Keratinocyte (primary cell): ENCODE results near the gene LAMA2. TPM values are rescaled to one million over a fixed set of nuclear protein-coding genes. Genes with fewer than 3 reads are reported as not detected.

Source experiments
- DNase-seq: peaks from one replicate; pipeline ENCODE4 v3.0.0-alpha.2; 2011; ENCODE audit warnings: low read depth, missing footprints, low spot score
- FAIRE-seq: peaks from 2 replicates; lab custom pipeline; 2011; peaks lifted over from hg19 to GRCh38; lab: Jason Lieb, UNC
- H2AFZ ChIP-seq: 2 replicates; pipeline ENCODE4 v1.6.0; 2012; ENCODE audit warnings: low read length, control low read depth, inconsistent platforms; ENCODE audit not compliant: control insufficient read depth
- H3K27ac ChIP-seq: 2 replicates; pipeline ENCODE4 v1.5.1; 2011; ENCODE audit warnings: low read length; ENCODE audit not compliant: control insufficient read depth, insufficient read depth
- H3K27me3 ChIP-seq: 3 replicates; pipeline ENCODE4 v1.6.0; 2011; ENCODE audit warnings: low read length; ENCODE audit not compliant: control insufficient read depth, insufficient read depth; ENCODE audit errors: extremely low read depth
- H3K36me3 ChIP-seq, 2 experiments: 2 replicates in 1 of 2; 3 replicates in 1 of 2; pipeline ENCODE4 v1.5.1; 2011; ENCODE audit warnings: low read length in 2 of 2, mild to moderate bottlenecking in 1 of 2; ENCODE audit not compliant: control insufficient read depth in 2 of 2, insufficient read depth in 2 of 2; ENCODE audit errors: extremely low read depth in 1 of 2
- H3K4me1 ChIP-seq: 3 replicates; pipeline ENCODE4 v1.5.1; 2011; ENCODE audit warnings: low read length; ENCODE audit not compliant: control insufficient read depth, insufficient read depth; ENCODE audit errors: extremely low read depth
- H3K4me2 ChIP-seq: 3 replicates; pipeline ENCODE4 v1.6.0; 2011; ENCODE audit warnings: low read depth, low read length; ENCODE audit not compliant: control insufficient read depth, insufficient read depth; ENCODE audit errors: extremely low read depth
- H3K4me3 ChIP-seq, 3 experiments: fragments of 200-600 bp in 1 of 3; sonication (generic) in 1 of 3; 2 replicates in 2 of 3; 3 replicates in 1 of 3; pipeline ENCODE4 v1.5.1; 2011 to 2016; ENCODE audit warnings: low read length in 3 of 3, mild to moderate bottlenecking in 3 of 3, control low read depth in 2 of 3, inconsistent platforms in 1 of 3, low read depth in 1 of 3, mixed read lengths in 1 of 3, mixed run types in 1 of 3, moderate library complexity in 1 of 3; ENCODE audit not compliant: control insufficient read depth in 2 of 3, insufficient read depth in 2 of 3; ENCODE audit errors: extremely low read depth in 1 of 3
- H3K79me2 ChIP-seq: 2 replicates; pipeline ENCODE4 v1.6.0; 2012; ENCODE audit warnings: low read length; ENCODE audit not compliant: control insufficient read depth, insufficient read depth
- H3K9ac ChIP-seq: 3 replicates; pipeline ENCODE4 v1.6.0; 2011; ENCODE audit warnings: low read length; ENCODE audit not compliant: control insufficient read depth, insufficient read depth; ENCODE audit errors: extremely low read depth
- H3K9me1 ChIP-seq: 3 replicates; pipeline ENCODE4 v1.6.0; 2011; ENCODE audit warnings: low read length; ENCODE audit not compliant: control insufficient read depth, insufficient read depth; ENCODE audit errors: extremely low read depth
- H3K9me3 ChIP-seq: 2 replicates; pipeline ENCODE4 v1.5.1; 2012; ENCODE audit warnings: low read depth, low read length; ENCODE audit not compliant: control insufficient read depth
- H4K20me1 ChIP-seq: 3 replicates; pipeline ENCODE4 v1.6.0; 2011; ENCODE audit warnings: low read length; ENCODE audit not compliant: control insufficient read depth, insufficient read depth; ENCODE audit errors: extremely low read depth
- EZH2 ChIP-seq: IDR thresholded peaks from one replicate; pipeline ENCODE4 v1.6.1; 2012; ENCODE audit warnings: inconsistent platforms, mild to moderate bottlenecking, low read length, moderate library complexity
- dilution Hi-C: fragments of 300-500 bp; cut with MboI; formaldehyde crosslinking; loops from one replicate; pipeline ENCODE4 v1.7.0; 2020; ENCODE audit warnings: low sequenced_read_pairs; ENCODE audit not compliant: extremely low pct_ligation_motif_present
- polyA plus RNA-seq, 5 experiments: library from polyadenylated mRNA; depleted of rRNA in 3 of 5; stranded (reverse) in 3 of 5; stranded (forward) in 1 of 5; unstranded in 1 of 5; fragments of >200 nt; gene quantifications; 1 replicate in 1 of 5; 2 replicates in 3 of 5; 3 replicates in 1 of 5; pipeline versions ENCODE4 v1.2.1 to v1.2.3, GENCODE V29; 2011 to 2012; ENCODE audit warnings: missing spikeins in 2 of 5, low read depth in 1 of 5, low replicate concordance in 1 of 5
- TF ChIP-seq, protein P1 (sequence below), 3 experiments: IDR thresholded peaks in 1 of 3; conservative IDR thresholded peaks in 1 of 3; optimal IDR thresholded peaks in 1 of 3; 2 replicates in 2 of 3; 3 replicates in 1 of 3; pipeline versions ENCODE3 to v1.5.1; 2011; ENCODE audit warnings: low read length in 3 of 3, mild to moderate bottlenecking in 3 of 3, moderate library complexity in 2 of 3, control low read depth in 1 of 3, inconsistent platforms in 1 of 3; ENCODE audit not compliant: insufficient read depth in 2 of 3; ENCODE audit errors: extremely low read depth in 1 of 3

The LAMA2 gene
- polyA plus RNA-seq, 1 donor (not counting 4 experiments of a cell fraction or from before 2014, with no cell fraction given), result 1.4 TPM

DNA sequence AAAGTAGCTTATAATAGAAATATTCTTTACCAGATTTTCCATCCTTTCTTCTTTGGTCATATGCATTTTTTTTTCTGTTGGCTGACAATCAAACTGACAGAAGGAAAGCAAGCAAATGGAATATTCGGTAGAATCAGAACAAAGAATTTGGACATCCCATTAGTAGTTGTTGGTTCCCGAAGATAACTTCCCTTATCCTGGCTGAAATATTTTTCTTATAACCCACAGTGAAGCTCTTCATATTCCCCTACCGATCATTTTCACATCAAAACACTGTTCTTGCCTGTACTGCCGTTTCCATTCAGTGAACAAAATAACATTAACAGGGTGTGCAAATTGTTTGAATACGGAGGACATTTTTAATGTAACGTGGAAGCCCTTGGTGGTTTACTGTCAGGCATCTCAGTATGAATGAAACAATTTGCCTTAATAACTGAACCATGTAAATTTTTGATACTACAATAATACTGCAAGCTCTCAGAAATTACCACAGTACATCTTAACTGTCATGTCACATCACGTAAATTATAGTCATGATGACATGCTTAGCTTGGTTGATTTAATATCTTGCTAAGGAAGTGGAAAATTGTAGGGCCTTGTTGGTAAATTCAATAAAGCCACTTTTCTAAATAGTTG, 311.5 kb downstream of the LAMA2 start:
- Histone ChIP-seq H3K4me3 (no peak overlapping the region), H3K9ac (no peak overlapping the region), H3K36me3 (no peaks in the 10 kb centered on the region), H3K79me2 (no peaks in the 10 kb centered on the region), H3K27me3 (no peaks in the 10 kb centered on the region), H3K9me1 (no peaks in the 10 kb centered on the region), H3K9me3 (no peaks in the 10 kb centered on the region), H4K20me1 (no peaks in the 10 kb centered on the region), H3K4me1 (no peaks in the 10 kb centered on the region), H3K4me2 (no peak overlapping the region), H3K27ac (no peak overlapping the region), H2AFZ (no peak overlapping the region)
- FAIRE-seq (no peak), DNase-seq (no peak)
- dilution Hi-C loops, result no loop called here
- TF ChIP-seq, protein P1, sequence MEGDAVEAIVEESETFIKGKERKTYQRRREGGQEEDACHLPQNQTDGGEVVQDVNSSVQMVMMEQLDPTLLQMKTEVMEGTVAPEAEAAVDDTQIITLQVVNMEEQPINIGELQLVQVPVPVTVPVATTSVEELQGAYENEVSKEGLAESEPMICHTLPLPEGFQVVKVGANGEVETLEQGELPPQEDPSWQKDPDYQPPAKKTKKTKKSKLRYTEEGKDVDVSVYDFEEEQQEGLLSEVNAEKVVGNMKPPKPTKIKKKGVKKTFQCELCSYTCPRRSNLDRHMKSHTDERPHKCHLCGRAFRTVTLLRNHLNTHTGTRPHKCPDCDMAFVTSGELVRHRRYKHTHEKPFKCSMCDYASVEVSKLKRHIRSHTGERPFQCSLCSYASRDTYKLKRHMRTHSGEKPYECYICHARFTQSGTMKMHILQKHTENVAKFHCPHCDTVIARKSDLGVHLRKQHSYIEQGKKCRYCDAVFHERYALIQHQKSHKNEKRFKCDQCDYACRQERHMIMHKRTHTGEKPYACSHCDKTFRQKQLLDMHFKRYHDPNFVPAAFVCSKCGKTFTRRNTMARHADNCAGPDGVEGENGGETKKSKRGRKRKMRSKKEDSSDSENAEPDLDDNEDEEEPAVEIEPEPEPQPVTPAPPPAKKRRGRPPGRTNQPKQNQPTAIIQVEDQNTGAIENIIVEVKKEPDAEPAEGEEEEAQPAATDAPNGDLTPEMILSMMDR (optimal IDR thresholded peaks at IDR 0.05 in 1 of 3, IDR thresholded peaks at IDR 0.05 in 1 of 3, conservative IDR thresholded peaks at IDR 0.05 in 1 of 3; ENCODE audit: extremely low read depth in 1 of 3, insufficient read depth in 2 of 3, low read length in 3 of 3), result no peak
- no peak for TF ChIP-seq EZH2

- H3K4me1 ChIP-seq, result no peaks in the 10 kb centered on the region
- H3K27ac ChIP-seq, result no peak overlapping the region
- H3K9me1 ChIP-seq, result no peaks in the 10 kb centered on the region
- no peaks in the 10 kb centered on the region for H3K79me2 ChIP-seq
- no peak overlapping the region for H3K4me2 ChIP-seq
- no peak overlapping the region for H3K4me3 ChIP-seq
- H3K9ac ChIP-seq, result no peak overlapping the region
- no peak for DNase-seq
- no peaks in the 10 kb centered on the region for H4K20me1 ChIP-seq
- H3K27me3 ChIP-seq, result no peaks in the 10 kb centered on the region
- H3K36me3 ChIP-seq, result no peaks in the 10 kb centered on the region
- no peak overlapping the region for H2AFZ ChIP-seq
- no peaks in the 10 kb centered on the region for H3K9me3 ChIP-seq
- FAIRE-seq, result no peak
- no peak for TF ChIP-seq EZH2
- TF ChIP-seq, protein P1 (optimal IDR thresholded peaks at IDR 0.05 in 1 of 3, IDR thresholded peaks at IDR 0.05 in 1 of 3, conservative IDR thresholded peaks at IDR 0.05 in 1 of 3; ENCODE audit: extremely low read depth in 1 of 3, insufficient read depth in 2 of 3, low read length in 3 of 3), result no peak
- dilution Hi-C loops, result no loop called here
These were observed 312.2 kb downstream of the LAMA2 start for GRCh38 chr6:129195161-129195560.
